Measurements from ENCODE around the gene DPYD.

Gene DPYD

GRCh38 chr1:97925151-97925550, 4.3 kb upstream of the DPYD start:
- Histone ChIP-seq H3K27ac (ENCODE audit: low read length) (no peak overlapping the region), H3K27me3 (ENCODE audit: low read depth, low read length) (no peaks in the 10 kb centered on the region), H3K9me3 (ENCODE audit: control insufficient read depth in 1 of 2, low read length in 2 of 2) (no peaks in the 10 kb centered on the region)

GRCh38 chr1:97923811-97924210, 3.0 kb upstream of the DPYD start:
- no peaks in the 10 kb centered on the region for H3K27me3 ChIP-seq (ENCODE audit: low read depth, low read length)

More at GRCh38 chr1:97925151-97925550, 4.3 kb upstream of the DPYD start:
- Histone ChIP-seq H3K36me3 (ENCODE audit: control insufficient read depth in 1 of 2, insufficient read depth in 2 of 2, low read length in 2 of 2) (peaks cover 0 to 6% of the 10 kb centered on the region in 2 donors), H3K4me1 (ENCODE audit: control insufficient read depth in 1 of 2, insufficient read depth in 2 of 2, low read length in 2 of 2) (no peaks in the 10 kb centered on the region), H3K4me3 (ENCODE audit: low read depth in 1 of 2, low read length in 2 of 2) (no peak overlapping the region)

GRCh38 chr1:97920276-97920831, 480 bp downstream of the DPYD start:
- no peaks in the 10 kb centered on the region for H3K9me3 ChIP-seq (ENCODE audit: control insufficient read depth in 1 of 2, low read length in 2 of 2)
- peaks cover 7 to 22% of the 10 kb centered on the region in 2 donors for H3K4me1 ChIP-seq (ENCODE audit: control insufficient read depth in 1 of 2, insufficient read depth in 2 of 2, low read length in 2 of 2)
- H3K27ac ChIP-seq (ENCODE audit: low read length): peak overlapping the region; percentile 90
- H3K4me3 ChIP-seq (ENCODE audit: low read depth in 1 of 2, low read length in 2 of 2): peak overlapping the region; percentile 96
- H3K36me3 ChIP-seq (ENCODE audit: control insufficient read depth in 1 of 2, insufficient read depth in 2 of 2, low read length in 2 of 2): peaks cover 0 to 6% of the 10 kb centered on the region in 2 donors
- H3K27me3 ChIP-seq (ENCODE audit: low read depth, low read length): no peaks in the 10 kb centered on the region

More at GRCh38 chr1:97923811-97924210, 3.0 kb upstream of the DPYD start:
- H3K36me3 ChIP-seq (ENCODE audit: control insufficient read depth in 1 of 2, insufficient read depth in 2 of 2, low read length in 2 of 2): peaks cover 0 to 6% of the 10 kb centered on the region in 2 donors
- H3K9me3 ChIP-seq (ENCODE audit: control insufficient read depth in 1 of 2, low read length in 2 of 2): no peaks in the 10 kb centered on the region
- no peak overlapping the region for H3K27ac ChIP-seq (ENCODE audit: low read length)
- H3K4me3 ChIP-seq (ENCODE audit: low read depth in 1 of 2, low read length in 2 of 2): no peak overlapping the region
- peaks cover 2 to 5% of the 10 kb centered on the region in 2 donors for H3K4me1 ChIP-seq (ENCODE audit: control insufficient read depth in 1 of 2, insufficient read depth in 2 of 2, low read length in 2 of 2)

- Histone ChIP-seq H3K27ac (ENCODE audit: low read length) (peak overlapping the region; percentile 90), H3K27me3 (ENCODE audit: low read depth, low read length) (no peaks in the 10 kb centered on the region), H3K9me3 (ENCODE audit: control insufficient read depth in 1 of 2, low read length in 2 of 2) (no peaks in the 10 kb centered on the region), H3K4me1 (ENCODE audit: control insufficient read depth in 1 of 2, insufficient read depth in 2 of 2, low read length in 2 of 2) (peaks cover 7 to 22% of the 10 kb centered on the region in 2 donors), H3K4me3 (ENCODE audit: low read depth in 1 of 2, low read length in 2 of 2) (peak overlapping the region; percentile 96), H3K36me3 (ENCODE audit: control insufficient read depth in 1 of 2, insufficient read depth in 2 of 2, low read length in 2 of 2) (peaks cover 0 to 6% of the 10 kb centered on the region in 2 donors)
Observed at GRCh38 chr1:97919585-97920261, 1.1 kb downstream of the DPYD start.

GRCh38 chr1:97918961-97919360, 1.9 kb downstream of the DPYD start:
- H3K4me1 ChIP-seq (ENCODE audit: control insufficient read depth in 1 of 2, insufficient read depth in 2 of 2, low read length in 2 of 2): peaks cover 7 to 22% of the 10 kb centered on the region in 2 donors
- peak overlapping the region; percentile 96 for H3K4me3 ChIP-seq (ENCODE audit: low read depth in 1 of 2, low read length in 2 of 2)
- no peaks in the 10 kb centered on the region for H3K9me3 ChIP-seq (ENCODE audit: control insufficient read depth in 1 of 2, low read length in 2 of 2)
- H3K27ac ChIP-seq (ENCODE audit: low read length): peak overlapping the region; percentile 90
- H3K36me3 ChIP-seq (ENCODE audit: control insufficient read depth in 1 of 2, insufficient read depth in 2 of 2, low read length in 2 of 2): peaks cover 0 to 6% of the 10 kb centered on the region in 2 donors
- no peaks in the 10 kb centered on the region for H3K27me3 ChIP-seq (ENCODE audit: low read depth, low read length)

GRCh38 chr1:97913506-97914139, 7.2 kb downstream of the DPYD start:
- Histone ChIP-seq H3K27me3 (ENCODE audit: low read depth, low read length) (no peaks in the 10 kb centered on the region), H3K27ac (ENCODE audit: low read length) (no peak overlapping the region), H3K9me3 (ENCODE audit: control insufficient read depth in 1 of 2, low read length in 2 of 2) (no peaks in the 10 kb centered on the region), H3K4me1 (ENCODE audit: control insufficient read depth in 1 of 2, insufficient read depth in 2 of 2, low read length in 2 of 2) (peaks cover 0 to 18% of the 10 kb centered on the region in 2 donors), H3K4me3 (ENCODE audit: low read depth in 1 of 2, low read length in 2 of 2) (no peak overlapping the region), H3K36me3 (ENCODE audit: control insufficient read depth in 1 of 2, insufficient read depth in 2 of 2, low read length in 2 of 2) (no peaks in the 10 kb centered on the region)

GRCh38 chr1:97911266-97912215, 9.3 kb downstream of the DPYD start:
- no peaks in the 10 kb centered on the region for H3K9me3 ChIP-seq (ENCODE audit: control insufficient read depth in 1 of 2, low read length in 2 of 2)
- H3K27ac ChIP-seq (ENCODE audit: low read length): no peak overlapping the region
- peaks cover 0 to under 1% of the 10 kb centered on the region in 2 donors for H3K4me1 ChIP-seq (ENCODE audit: control insufficient read depth in 1 of 2, insufficient read depth in 2 of 2, low read length in 2 of 2)
- no peak overlapping the region for H3K4me3 ChIP-seq (ENCODE audit: low read depth in 1 of 2, low read length in 2 of 2)
- no peaks in the 10 kb centered on the region for H3K27me3 ChIP-seq (ENCODE audit: low read depth, low read length)
- no peaks in the 10 kb centered on the region for H3K36me3 ChIP-seq (ENCODE audit: control insufficient read depth in 1 of 2, insufficient read depth in 2 of 2, low read length in 2 of 2)

GRCh38 chr1:97909266-97909665, 11.6 kb downstream of the DPYD start:
- H3K4me1 ChIP-seq (ENCODE audit: control insufficient read depth in 1 of 2, insufficient read depth in 2 of 2, low read length in 2 of 2): no peaks in the 10 kb centered on the region
- no peaks in the 10 kb centered on the region for H3K36me3 ChIP-seq (ENCODE audit: control insufficient read depth in 1 of 2, insufficient read depth in 2 of 2, low read length in 2 of 2)
- H3K27ac ChIP-seq (ENCODE audit: low read length): no peak overlapping the region
- no peak overlapping the region for H3K4me3 ChIP-seq (ENCODE audit: low read depth in 1 of 2, low read length in 2 of 2)
- no peaks in the 10 kb centered on the region for H3K27me3 ChIP-seq (ENCODE audit: low read depth, low read length)
- H3K9me3 ChIP-seq (ENCODE audit: control insufficient read depth in 1 of 2, low read length in 2 of 2): no peaks in the 10 kb centered on the region

- Histone ChIP-seq H3K36me3 (ENCODE audit: control insufficient read depth in 1 of 2, insufficient read depth in 2 of 2, low read length in 2 of 2) (no peaks in the 10 kb centered on the region), H3K27ac (ENCODE audit: low read length) (no peak overlapping the region), H3K4me1 (ENCODE audit: control insufficient read depth in 1 of 2, insufficient read depth in 2 of 2, low read length in 2 of 2) (no peaks in the 10 kb centered on the region), H3K9me3 (ENCODE audit: control insufficient read depth in 1 of 2, low read length in 2 of 2) (no peaks in the 10 kb centered on the region), H3K4me3 (ENCODE audit: low read depth in 1 of 2, low read length in 2 of 2) (no peak overlapping the region), H3K27me3 (ENCODE audit: low read depth, low read length) (no peaks in the 10 kb centered on the region)
Observed at GRCh38 chr1:97907886-97908285, 12.9 kb downstream of the DPYD start.

GRCh38 chr1:97906567-97907241, 14.1 kb downstream of the DPYD start:
- Histone ChIP-seq H3K36me3 (ENCODE audit: control insufficient read depth in 1 of 2, insufficient read depth in 2 of 2, low read length in 2 of 2) (no peaks in the 10 kb centered on the region), H3K4me3 (ENCODE audit: low read depth in 1 of 2, low read length in 2 of 2) (no peak overlapping the region), H3K27me3 (ENCODE audit: low read depth, low read length) (no peaks in the 10 kb centered on the region), H3K27ac (ENCODE audit: low read length) (no peak overlapping the region), H3K4me1 (ENCODE audit: control insufficient read depth in 1 of 2, insufficient read depth in 2 of 2, low read length in 2 of 2) (no peaks in the 10 kb centered on the region), H3K9me3 (ENCODE audit: control insufficient read depth in 1 of 2, low read length in 2 of 2) (no peaks in the 10 kb centered on the region)

All from muscle layer of duodenum (tissue), 2 donors.